ENCODE data around the gene FHOD1.

- TF ChIP-seq POLR2AphosphoS5 (IDR thresholded peaks at IDR 0.05; ENCODE audit: low read depth, low read length) = no peak
- no peak for TF ChIP-seq FOXP2 (optimal IDR thresholded peaks at IDR 0.05; ENCODE audit: borderline replicate concordance, extremely low read depth, extremely low read length, insufficient read depth)
- no peak for TF ChIP-seq REST (IDR thresholded peaks at IDR 0.05; ENCODE audit: insufficient read depth in 1 of 2, low read depth in 2 of 2, low read length in 2 of 2)
- TF ChIP-seq TAF1 (IDR thresholded peaks at IDR 0.05; ENCODE audit: borderline replicate concordance, insufficient read depth, low read length) = no peak
Observed at GRCh38 chr16:67192781-67193361, 54.4 kb downstream of the FHOD1 start.

Measured in PFSK-1 (cell line).